ENCODE measurements around the gene RNF213.

The RNF213 gene

DNA sequence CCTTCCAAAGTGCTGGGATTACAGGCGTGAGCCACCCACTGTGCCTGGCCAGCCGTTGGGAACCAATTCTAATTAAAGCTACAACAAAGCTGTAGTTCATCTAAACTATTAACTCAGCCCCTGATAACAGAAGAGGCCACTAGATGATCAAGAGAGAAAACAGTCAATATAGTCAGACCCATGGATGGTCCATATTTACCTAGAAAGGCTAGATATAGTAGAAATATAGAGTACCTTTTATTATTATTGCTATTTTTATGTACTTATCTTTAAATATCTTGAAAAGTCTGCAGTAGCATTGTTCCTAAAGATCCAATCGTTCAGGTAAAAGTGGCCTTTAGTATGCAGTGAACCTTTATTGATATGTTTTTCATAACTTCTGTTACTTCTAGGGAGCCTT is 43.2 kb downstream of the RNF213 start:
- Histone ChIP-seq H3K9me3 (ENCODE audit: control insufficient read depth, low read length) (no peaks in the 10 kb centered on the region), H3K27ac (no peak overlapping the region), H2AFZ (no peak overlapping the region), H3K79me2 (peaks cover 23% of the 10 kb centered on the region), H3K36me3 (ENCODE audit: control insufficient read depth, insufficient read depth, low read length) (peaks cover 2% of the 10 kb centered on the region), H3K4me3 (ENCODE audit: low read depth, low read length) (no peak overlapping the region), H3K4me1 (no peaks in the 10 kb centered on the region), H3K27me3 (ENCODE audit: control insufficient read depth, insufficient read depth, low read length) (no peaks in the 10 kb centered on the region), H3K4me2 (ENCODE audit: low read length) (no peak overlapping the region), H3K9ac (no peak overlapping the region)
- TF ChIP-seq CTCF (IDR thresholded peaks at IDR 0.05): no peak

- Histone ChIP-seq H3K9ac (no peak overlapping the region), H3K4me3 (ENCODE audit: low read depth, low read length) (no peak overlapping the region), H3K27ac (no peak overlapping the region), H3K4me1 (no peaks in the 10 kb centered on the region), H3K9me3 (ENCODE audit: control insufficient read depth, low read length) (no peaks in the 10 kb centered on the region), H3K36me3 (ENCODE audit: control insufficient read depth, insufficient read depth, low read length) (peaks cover 2% of the 10 kb centered on the region), H2AFZ (no peak overlapping the region), H3K79me2 (peaks cover 27% of the 10 kb centered on the region), H3K4me2 (ENCODE audit: low read length) (no peak overlapping the region), H3K27me3 (ENCODE audit: control insufficient read depth, insufficient read depth, low read length) (no peaks in the 10 kb centered on the region)
- TF ChIP-seq CTCF (IDR thresholded peaks at IDR 0.05): no peak
Observed at GRCh38 chr17:80307994-80308691, 47.5 kb downstream of the RNF213 start.

DNA sequence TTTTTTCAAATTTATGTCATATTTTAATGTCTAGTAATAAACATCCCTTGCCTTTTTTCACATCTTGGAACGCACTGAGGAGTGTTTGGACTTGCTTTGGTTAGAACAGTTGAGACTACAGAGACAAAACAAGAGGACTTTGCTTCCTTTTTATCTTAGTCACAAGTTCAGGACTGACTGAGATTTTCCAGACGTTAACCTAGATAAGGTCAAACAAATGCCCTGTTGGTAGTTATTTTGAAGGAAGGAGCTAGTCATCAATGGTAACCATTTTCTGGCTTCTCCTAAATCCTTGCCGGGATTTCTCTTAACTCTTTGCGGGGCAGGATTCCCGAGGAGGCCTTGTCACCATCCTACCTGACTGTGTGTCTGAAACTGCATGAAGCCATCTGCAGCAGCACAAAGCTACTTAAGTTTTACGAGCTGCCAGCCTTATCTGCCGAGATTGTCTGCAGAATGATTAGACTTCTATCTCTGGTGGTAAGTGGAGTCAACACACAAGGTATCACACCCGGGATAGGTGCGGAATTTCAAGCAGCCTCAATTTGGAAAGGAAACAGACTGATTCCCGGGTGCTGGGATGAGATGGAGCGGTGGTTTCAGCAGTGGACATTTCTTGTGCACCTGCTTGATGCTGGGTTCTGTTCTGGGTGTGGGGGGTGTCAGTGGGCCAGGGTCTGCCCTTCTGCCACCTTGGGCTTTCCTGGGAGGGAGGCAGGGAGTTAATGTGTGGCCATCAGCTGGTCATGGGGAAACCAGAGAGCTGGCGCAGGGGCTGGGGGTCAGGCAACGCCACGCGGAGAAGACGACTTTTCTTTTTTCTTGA is 48.3 kb downstream of the RNF213 start:
- H2AFZ ChIP-seq: no peak overlapping the region
- peaks cover 31% of the 10 kb centered on the region for H3K79me2 ChIP-seq
- H3K27ac ChIP-seq: no peak overlapping the region
- peaks cover 2% of the 10 kb centered on the region for H3K36me3 ChIP-seq (ENCODE audit: control insufficient read depth, insufficient read depth, low read length)
- no peaks in the 10 kb centered on the region for H3K27me3 ChIP-seq (ENCODE audit: control insufficient read depth, insufficient read depth, low read length)
- no peak overlapping the region for H3K9ac ChIP-seq
- no peak overlapping the region for H3K4me3 ChIP-seq (ENCODE audit: low read depth, low read length)
- no peak for TF ChIP-seq CTCF (IDR thresholded peaks at IDR 0.05)
- H3K4me1 ChIP-seq: no peaks in the 10 kb centered on the region
- no peak overlapping the region for H3K4me2 ChIP-seq (ENCODE audit: low read length)
- H3K9me3 ChIP-seq (ENCODE audit: control insufficient read depth, low read length): no peaks in the 10 kb centered on the region

DNA sequence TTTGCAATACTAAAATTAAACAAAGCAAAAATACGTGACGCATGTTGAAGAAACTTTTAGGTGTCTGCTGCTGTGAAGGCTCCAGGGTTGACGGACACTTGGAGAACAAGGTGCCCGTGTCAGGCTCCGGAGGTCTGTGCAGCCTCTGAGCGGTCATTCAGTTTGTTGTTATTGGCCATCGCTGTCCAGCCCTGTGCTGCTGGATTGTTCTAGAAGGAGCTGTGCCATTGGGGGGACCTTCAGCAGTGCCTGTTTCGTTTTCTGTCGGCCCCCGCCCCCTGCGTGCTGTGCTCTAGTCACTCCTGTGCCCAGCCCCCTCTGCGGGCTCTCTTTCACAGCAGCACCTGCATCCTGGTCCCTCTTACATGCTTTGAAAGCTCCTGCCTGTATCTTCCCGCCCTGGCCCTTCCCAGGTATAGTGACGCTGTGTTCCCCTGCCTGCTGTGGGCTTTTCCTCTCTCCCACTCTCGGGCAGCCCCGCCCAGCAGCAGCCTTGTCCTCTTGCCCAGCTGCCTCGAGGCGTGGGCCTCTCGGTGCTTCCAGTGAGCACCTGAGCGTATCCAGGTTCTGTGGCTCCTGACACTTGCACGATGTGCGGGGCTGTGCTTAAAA is 50.7 kb downstream of the RNF213 start:
- TF ChIP-seq CTCF (IDR thresholded peaks at IDR 0.05): no peak
- no peak overlapping the region for H3K27ac ChIP-seq
- H3K4me2 ChIP-seq (ENCODE audit: low read length): no peak overlapping the region
- no peaks in the 10 kb centered on the region for H3K36me3 ChIP-seq (ENCODE audit: control insufficient read depth, insufficient read depth, low read length)
- no peaks in the 10 kb centered on the region for H3K9me3 ChIP-seq (ENCODE audit: control insufficient read depth, low read length)
- H3K79me2 ChIP-seq: peaks cover 23% of the 10 kb centered on the region
- H3K4me1 ChIP-seq: no peaks in the 10 kb centered on the region
- no peak overlapping the region for H3K4me3 ChIP-seq (ENCODE audit: low read depth, low read length)
- H3K27me3 ChIP-seq (ENCODE audit: control insufficient read depth, insufficient read depth, low read length): no peaks in the 10 kb centered on the region
- H3K9ac ChIP-seq: no peak overlapping the region
- H2AFZ ChIP-seq: no peak overlapping the region
